GM12878 (cell line): ENCODE measurements around the gene IER5L. TPM values are rescaled to one million over a fixed set of nuclear protein-coding genes. Genes with fewer than 3 reads are reported as not detected.

Source experiments
- ASH2L ChIP-seq: fragments of 300-600, 200-600 bp; sonication (generic); IDR thresholded peaks from 2 replicates; pipeline ENCODE4 v1.6.1; 2017; ENCODE audit warnings: low read depth, mild to moderate bottlenecking, borderline replicate concordance
- ATF3 ChIP-seq: IDR thresholded peaks from 2 replicates; pipeline ENCODE4 v1.6.1; 2011; ENCODE audit warnings: low read depth, mild to moderate bottlenecking, low read length, moderate library complexity, borderline replicate concordance; ENCODE audit errors: extremely low read depth
- BHLHE40 ChIP-seq, 2 experiments: fragments of 450-650 bp in 1 of 2; IDR thresholded peaks; 2 replicates each; pipeline ENCODE4 v1.6.1; 2011 to 2017; ENCODE audit warnings: low read depth in 2 of 2, borderline replicate concordance in 1 of 2, improper control_type of control experiment in 1 of 2, low read length in 1 of 2, mild to moderate bottlenecking in 1 of 2
- BMI1 ChIP-seq: fragments of 450-650 bp; IDR thresholded peaks from 2 replicates; pipeline ENCODE4 v1.6.1; 2016; ENCODE audit warnings: mild to moderate bottlenecking, moderate library complexity, borderline replicate concordance
- BRCA1 ChIP-seq: IDR thresholded peaks from 2 replicates; pipeline ENCODE4 v1.6.1; 2011; ENCODE audit warnings: low read depth, low read length, improper control_type of control experiment
- EED ChIP-seq: sonication (generic); IDR thresholded peaks from 2 replicates; pipeline ENCODE4 v1.6.1; 2016; ENCODE audit warnings: antibody characterized with exemption, low read depth
- ETV6 ChIP-seq, 2 experiments: fragments of 450-650 bp in 1 of 2; IDR thresholded peaks in 1 of 2; conservative IDR thresholded peaks in 1 of 2; 2 replicates each; pipeline ENCODE4 v1.6.1; 2014; ENCODE audit warnings: antibody characterized with exemption in 1 of 2, borderline replicate concordance in 1 of 2, low read depth in 1 of 2, mild to moderate bottlenecking in 1 of 2, moderate library complexity in 1 of 2
- EZH2 ChIP-seq: IDR thresholded peaks from 2 replicates; pipeline ENCODE4 v1.6.1; 2012; ENCODE audit warnings: low read depth, mild to moderate bottlenecking, control low read depth, inconsistent platforms, low read length, borderline replicate concordance; ENCODE audit not compliant: control insufficient read depth
- MEF2A ChIP-seq: IDR thresholded peaks from 2 replicates; pipeline ENCODE4 v1.6.1; 2011; ENCODE audit warnings: low read depth, mild to moderate bottlenecking, low read length, moderate library complexity; ENCODE audit not compliant: insufficient read depth
- PML ChIP-seq: IDR thresholded peaks from 2 replicates; pipeline ENCODE4 v1.6.1; 2012; ENCODE audit warnings: low read length, inconsistent platforms
- POU2F2 ChIP-seq: IDR thresholded peaks from 3 replicates; pipeline ENCODE4 v1.6.1; 2011; ENCODE audit warnings: low read depth, mild to moderate bottlenecking, low read length, borderline replicate concordance
- RB1 ChIP-seq: fragments of 450-650 bp; formaldehyde crosslinking; IDR thresholded peaks from 2 replicates; pipeline ENCODE4 v1.6.1; 2017; ENCODE audit warnings: mild to moderate bottlenecking, borderline replicate concordance
- RFX5 ChIP-seq: IDR thresholded peaks from 2 replicates; pipeline ENCODE4 v1.6.1; 2011; ENCODE audit warnings: low read depth, low read length, improper control_type of control experiment
- RUNX3 ChIP-seq: IDR thresholded peaks from 2 replicates; pipeline ENCODE4 v1.6.1; 2012; ENCODE audit warnings: low read length, inconsistent platforms
- SKIL ChIP-seq: fragments of 450-650 bp; IDR thresholded peaks from 2 replicates; pipeline ENCODE4 v1.6.1; 2017; ENCODE audit warnings: mild to moderate bottlenecking, low read depth, inconsistent platforms; ENCODE audit not compliant: poor library complexity, severe bottlenecking
- SMAD5 ChIP-seq: IDR thresholded peaks from 2 replicates; pipeline ENCODE4 v1.6.1; 2016; ENCODE audit warnings: antibody characterized with exemption, low read depth
- SP1 ChIP-seq: IDR thresholded peaks from one replicate; pipeline ENCODE4 v1.6.1; 2011; ENCODE audit warnings: low read depth, low read length
- SREBF1 ChIP-seq: IDR thresholded peaks from 2 replicates; pipeline ENCODE4 v1.6.1; 2012; ENCODE audit warnings: mild to moderate bottlenecking, low read length
- TCF3 ChIP-seq: IDR thresholded peaks from 2 replicates; pipeline ENCODE4 v1.6.1; 2012; ENCODE audit warnings: low read depth, mild to moderate bottlenecking, low read length, borderline replicate concordance; ENCODE audit not compliant: insufficient read depth
- USF1 ChIP-seq: IDR thresholded peaks from 2 replicates; pipeline ENCODE4 v1.6.1; 2011; ENCODE audit warnings: borderline replicate concordance, low read depth, mild to moderate bottlenecking, moderate library complexity, mixed read lengths, low read length; ENCODE audit not compliant: insufficient read depth; ENCODE audit errors: extremely low read length
- ZNF24 ChIP-seq: fragments of 450-650 bp; IDR thresholded peaks from 2 replicates; pipeline ENCODE4 v1.6.1; 2017; ENCODE audit warnings: antibody characterized with exemption, mild to moderate bottlenecking
- polyA plus RNA-seq, 11 experiments: library from polyadenylated mRNA; depleted of rRNA in 4 of 11; unstranded in 6 of 11; stranded (reverse) in 5 of 11; fragments of >200 nt; fragmentation: Nextera tagmentation in 4 of 11; fragmentation: Illumina TruSeq in 1 of 11; extraction: Ambion mirVana in 4 of 11; extraction: Trizol in 1 of 11; gene quantifications; 1 replicate in 1 of 11; 2 replicates in 10 of 11; pipeline versions ENCODE4 v1.2.1 to v1.2.3, GENCODE V29; 2011 to 2016; ENCODE audit warnings: inconsistent platforms in 2 of 11, missing spikeins in 2 of 11, low read depth in 1 of 11
- total RNA-seq, 4 experiments: library from RNA; depleted of rRNA in 3 of 4; stranded (reverse); fragments of >200 nt in 3 of 4; fragmentation: Illumina TruSeq in 1 of 4; extraction: Trizol in 1 of 4; gene quantifications; 2 replicates each; pipeline versions ENCODE4 v1.2.1 to v1.2.3, GENCODE V29; 2013 to 2021
- TF ChIP-seq, protein P1 (sequence below): fragments of 450-650 bp; formaldehyde crosslinking; IDR thresholded peaks from 2 replicates; pipeline ENCODE4 v1.4.0; 2022; ENCODE audit warnings: mild to moderate bottlenecking, moderate library complexity
- TF ChIP-seq, protein P2 (sequence below): IDR thresholded peaks from 2 replicates; pipeline ENCODE4 v1.6.1; 2011; ENCODE audit warnings: mild to moderate bottlenecking, low read depth, low read length, moderate library complexity; ENCODE audit not compliant: insufficient replicate concordance

Gene IER5L
- total and polyA plus RNA-seq, 10 of the 15 experiments (the other 5 are each of a cell fraction or from before 2014, with no cell fraction given) = 0.04 to 1.4 (median 0.17) TPM

- peak; percentile 71 to 76 for TF ChIP-seq BHLHE40 (IDR thresholded peaks at IDR 0.05; ENCODE audit: borderline replicate concordance in 1 of 2, low read depth in 2 of 2, low read length in 1 of 2)
- peak; percentile 71; the same call in 1 of the 2 replicates for TF ChIP-seq RB1
- TF ChIP-seq EZH2 = no peak
- TF ChIP-seq EED = peak; percentile 99
- no peak for TF ChIP-seq BRCA1
- TF ChIP-seq, protein P1, sequence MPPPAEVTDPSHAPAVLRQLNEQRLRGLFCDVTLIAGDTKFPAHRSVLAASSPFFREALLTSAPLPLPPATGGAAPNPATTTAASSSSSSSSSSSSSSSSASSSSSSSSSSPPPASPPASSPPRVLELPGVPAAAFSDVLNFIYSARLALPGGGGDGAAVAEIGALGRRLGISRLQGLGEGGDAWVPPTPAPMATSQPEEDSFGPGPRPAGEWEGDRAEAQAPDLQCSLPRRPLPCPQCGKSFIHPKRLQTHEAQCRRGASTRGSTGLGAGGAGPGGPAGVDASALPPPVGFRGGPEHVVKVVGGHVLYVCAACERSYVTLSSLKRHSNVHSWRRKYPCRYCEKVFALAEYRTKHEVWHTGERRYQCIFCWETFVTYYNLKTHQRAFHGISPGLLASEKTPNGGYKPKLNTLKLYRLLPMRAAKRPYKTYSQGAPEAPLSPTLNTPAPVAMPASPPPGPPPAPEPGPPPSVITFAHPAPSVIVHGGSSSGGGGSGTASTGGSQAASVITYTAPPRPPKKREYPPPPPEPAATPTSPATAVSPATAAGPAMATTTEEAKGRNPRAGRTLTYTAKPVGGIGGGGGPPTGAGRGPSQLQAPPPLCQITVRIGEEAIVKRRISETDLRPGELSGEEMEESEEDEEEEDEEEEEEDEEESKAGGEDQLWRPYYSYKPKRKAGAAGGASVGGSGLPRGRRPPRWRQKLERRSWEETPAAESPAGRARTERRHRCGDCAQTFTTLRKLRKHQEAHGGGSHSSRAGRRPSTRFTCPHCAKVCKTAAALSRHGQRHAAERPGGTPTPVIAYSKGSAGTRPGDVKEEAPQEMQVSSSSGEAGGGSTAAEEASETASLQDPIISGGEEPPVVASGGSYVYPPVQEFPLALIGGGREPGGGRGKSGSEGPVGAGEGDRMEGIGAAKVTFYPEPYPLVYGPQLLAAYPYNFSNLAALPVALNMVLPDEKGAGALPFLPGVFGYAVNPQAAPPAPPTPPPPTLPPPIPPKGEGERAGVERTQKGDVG (CRISPR knock-in tag) = no peak
- TF ChIP-seq ATF3 = no peak
- peak; percentile 98 for TF ChIP-seq RUNX3
- peak; percentile 63; the same call in 1 of the 2 replicates for TF ChIP-seq TCF3
- peak; percentile 92 for TF ChIP-seq POU2F2
- 0 out of 2 replicates have a peak, but pooled peaks have one; percentile 62 for TF ChIP-seq ZNF24
- peak; percentile 75; the same call in 1 of the 2 replicates for TF ChIP-seq BMI1
- TF ChIP-seq PML = peak; percentile 58; the same call in 1 of the 2 replicates
- TF ChIP-seq RFX5 = no peak
- TF ChIP-seq, protein P2, sequence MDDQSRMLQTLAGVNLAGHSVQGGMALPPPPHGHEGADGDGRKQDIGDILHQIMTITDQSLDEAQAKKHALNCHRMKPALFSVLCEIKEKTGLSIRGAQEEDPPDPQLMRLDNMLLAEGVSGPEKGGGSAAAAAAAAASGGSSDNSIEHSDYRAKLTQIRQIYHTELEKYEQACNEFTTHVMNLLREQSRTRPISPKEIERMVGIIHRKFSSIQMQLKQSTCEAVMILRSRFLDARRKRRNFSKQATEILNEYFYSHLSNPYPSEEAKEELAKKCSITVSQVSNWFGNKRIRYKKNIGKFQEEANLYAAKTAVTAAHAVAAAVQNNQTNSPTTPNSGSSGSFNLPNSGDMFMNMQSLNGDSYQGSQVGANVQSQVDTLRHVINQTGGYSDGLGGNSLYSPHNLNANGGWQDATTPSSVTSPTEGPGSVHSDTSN = peak; percentile 57
- no peak for TF ChIP-seq USF1
- peak; percentile 86 for TF ChIP-seq MEF2A
- TF ChIP-seq SKIL = peak; percentile 91
- peak; percentile 83 for TF ChIP-seq SP1
- TF ChIP-seq SREBF1 = no peak
- 0 out of 2 replicates have a peak, but pooled peaks have one; percentile 90 for TF ChIP-seq ASH2L
- no peak for TF ChIP-seq SMAD5
- TF ChIP-seq ETV6 (conservative IDR thresholded peaks at IDR 0.05 in 1 of 2, IDR thresholded peaks at IDR 0.05 in 1 of 2; ENCODE audit: borderline replicate concordance in 1 of 2, low read depth in 1 of 2) = peak in 1 of 2 experiments; percentile 82; a peak in 2 of 4 replicates
These were observed 38.1 kb downstream of the IER5L start (continued) for GRCh38 chr9:129139993-129140396.
